ENCODE data around the gene CDC20. TPM values are rescaled to one million over a fixed set of nuclear protein-coding genes. Genes with fewer than 3 reads are reported as not detected.

The CDC20 gene
- total and polyA plus RNA-seq, 2 donors (not counting 1 experiment from before 2014, with no cell fraction given), result 16.7 to 24.1 TPM

DNA sequence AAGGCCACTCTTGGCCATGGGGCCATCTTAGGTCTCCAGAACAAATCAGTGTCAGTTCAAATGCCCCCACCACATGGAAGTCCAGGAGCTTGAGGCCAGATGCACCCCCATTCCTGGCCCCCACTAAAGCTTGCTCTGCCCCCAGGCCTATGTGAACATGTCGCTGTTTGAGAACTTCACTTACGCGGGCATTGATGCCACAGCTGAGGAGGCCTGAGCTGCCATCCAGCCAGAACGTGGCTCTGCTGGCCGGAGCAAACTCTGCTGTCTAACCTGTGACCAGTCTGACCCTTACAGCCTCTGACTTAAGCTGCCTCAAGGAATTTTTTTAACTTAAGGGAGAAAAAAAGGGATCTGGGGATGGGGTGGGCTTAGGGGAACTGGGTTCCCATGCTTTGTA is 36.3 kb upstream of the CDC20 start:
- Histone ChIP-seq H3K79me2 (ENCODE audit: control insufficient read depth, insufficient read depth, low read length) (no peaks in the 10 kb centered on the region), H3K36me3 (ENCODE audit: control insufficient read depth, insufficient read depth, low read length) (no peaks in the 10 kb centered on the region), H3K27me3 (ENCODE audit: control insufficient read depth, insufficient read depth, low read length) (no peaks in the 10 kb centered on the region), H3K4me3 (replicated peaks in 1 of 4; ENCODE audit: control extremely low read depth in 1 of 4, insufficient read depth in 1 of 4, low read depth in 3 of 4, low read length in 4 of 4) (no peak overlapping the region), H3K9me3 (ENCODE audit: control insufficient read depth, insufficient read depth, low read depth, low read length) (no peaks in the 10 kb centered on the region), H3K4me1 (ENCODE audit: control insufficient read depth, extremely low read depth, insufficient read depth, low read length) (no peaks in the 10 kb centered on the region), H2AFZ (ENCODE audit: low read length) (no peak overlapping the region), H4K20me1 (ENCODE audit: control insufficient read depth, extremely low read depth, insufficient read depth, low read length) (no peaks in the 10 kb centered on the region), H3K4me2 (ENCODE audit: extremely low read depth, insufficient read depth, low read length) (no peak overlapping the region), H3K9ac (ENCODE audit: insufficient read depth, low read length) (no peak overlapping the region), H3K27ac (ENCODE audit: insufficient read depth, low read length) (no peak overlapping the region)
- DNase-seq (ENCODE audit: low read depth in 2 of 2), result no peak
- TF ChIP-seq, protein P1, sequence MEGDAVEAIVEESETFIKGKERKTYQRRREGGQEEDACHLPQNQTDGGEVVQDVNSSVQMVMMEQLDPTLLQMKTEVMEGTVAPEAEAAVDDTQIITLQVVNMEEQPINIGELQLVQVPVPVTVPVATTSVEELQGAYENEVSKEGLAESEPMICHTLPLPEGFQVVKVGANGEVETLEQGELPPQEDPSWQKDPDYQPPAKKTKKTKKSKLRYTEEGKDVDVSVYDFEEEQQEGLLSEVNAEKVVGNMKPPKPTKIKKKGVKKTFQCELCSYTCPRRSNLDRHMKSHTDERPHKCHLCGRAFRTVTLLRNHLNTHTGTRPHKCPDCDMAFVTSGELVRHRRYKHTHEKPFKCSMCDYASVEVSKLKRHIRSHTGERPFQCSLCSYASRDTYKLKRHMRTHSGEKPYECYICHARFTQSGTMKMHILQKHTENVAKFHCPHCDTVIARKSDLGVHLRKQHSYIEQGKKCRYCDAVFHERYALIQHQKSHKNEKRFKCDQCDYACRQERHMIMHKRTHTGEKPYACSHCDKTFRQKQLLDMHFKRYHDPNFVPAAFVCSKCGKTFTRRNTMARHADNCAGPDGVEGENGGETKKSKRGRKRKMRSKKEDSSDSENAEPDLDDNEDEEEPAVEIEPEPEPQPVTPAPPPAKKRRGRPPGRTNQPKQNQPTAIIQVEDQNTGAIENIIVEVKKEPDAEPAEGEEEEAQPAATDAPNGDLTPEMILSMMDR (conservative IDR thresholded peaks at IDR 0.05 in 1 of 2, IDR thresholded peaks at IDR 0.05 in 1 of 2; ENCODE audit: low read depth in 1 of 2, low read length in 2 of 2), result no peak
- TF ChIP-seq EZH2 (IDR thresholded peaks at IDR 0.05; ENCODE audit: low read length, missing control alignments), result no peak

DNA sequence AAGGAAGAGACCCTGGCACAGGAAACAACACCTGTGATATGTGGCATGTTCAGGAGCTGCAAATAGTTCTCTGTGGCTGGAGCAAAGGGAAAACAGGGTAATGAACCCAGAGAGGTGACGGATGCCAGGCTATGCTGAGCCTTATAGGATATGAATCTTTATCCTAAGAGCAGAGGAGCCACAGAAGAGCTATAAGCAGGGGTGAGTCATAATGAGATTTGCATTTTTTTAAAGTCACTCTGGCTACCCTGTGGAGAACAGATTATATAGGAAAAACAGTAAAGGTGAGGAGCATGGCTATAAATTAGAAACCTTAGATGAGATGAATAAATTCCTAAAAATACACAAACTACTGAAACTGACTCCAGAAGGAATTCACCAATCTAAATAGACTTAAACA is 34.0 kb upstream of the CDC20 start:
- no peaks in the 10 kb centered on the region for H3K4me1 ChIP-seq (ENCODE audit: control insufficient read depth, extremely low read depth, insufficient read depth, low read length)
- H4K20me1 ChIP-seq (ENCODE audit: control insufficient read depth, extremely low read depth, insufficient read depth, low read length), result no peaks in the 10 kb centered on the region
- no peak overlapping the region for H3K27ac ChIP-seq (ENCODE audit: insufficient read depth, low read length)
- no peaks in the 10 kb centered on the region for H3K79me2 ChIP-seq (ENCODE audit: control insufficient read depth, insufficient read depth, low read length)
- no peak overlapping the region for H3K4me2 ChIP-seq (ENCODE audit: extremely low read depth, insufficient read depth, low read length)
- H3K36me3 ChIP-seq (ENCODE audit: control insufficient read depth, insufficient read depth, low read length), result no peaks in the 10 kb centered on the region
- H3K9me3 ChIP-seq (ENCODE audit: control insufficient read depth, insufficient read depth, low read depth, low read length), result no peaks in the 10 kb centered on the region
- no peak overlapping the region for H3K4me3 ChIP-seq (replicated peaks in 1 of 4; ENCODE audit: control extremely low read depth in 1 of 4, insufficient read depth in 1 of 4, low read depth in 3 of 4, low read length in 4 of 4)
- TF ChIP-seq, protein P1 (conservative IDR thresholded peaks at IDR 0.05 in 1 of 2, IDR thresholded peaks at IDR 0.05 in 1 of 2; ENCODE audit: low read depth in 1 of 2, low read length in 2 of 2), result no peak
- no peak for TF ChIP-seq EZH2 (IDR thresholded peaks at IDR 0.05; ENCODE audit: low read length, missing control alignments)
- H3K27me3 ChIP-seq (ENCODE audit: control insufficient read depth, insufficient read depth, low read length), result no peaks in the 10 kb centered on the region
- no peak overlapping the region for H2AFZ ChIP-seq (ENCODE audit: low read length)
- no peak overlapping the region for H3K9ac ChIP-seq (ENCODE audit: insufficient read depth, low read length)
- DNase-seq (ENCODE audit: low read depth in 2 of 2), result no peak

DNA sequence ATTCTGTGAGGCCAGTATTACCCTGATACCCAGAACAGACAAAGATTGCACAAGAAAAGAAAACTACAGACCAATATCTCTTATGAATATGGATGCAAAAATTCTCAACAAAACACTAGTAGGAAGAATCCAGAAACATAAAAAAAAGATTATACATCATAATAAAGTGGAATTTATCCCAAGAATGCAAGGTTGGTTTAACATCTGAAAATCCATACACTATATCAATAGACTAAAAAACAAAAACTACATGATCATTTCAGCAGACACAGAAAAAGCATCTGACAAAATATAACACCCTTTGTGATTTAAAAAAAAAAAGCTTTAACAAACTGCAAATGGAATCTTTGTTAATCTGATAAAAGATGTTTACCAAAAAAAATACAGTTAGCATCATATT is 33.4 kb upstream of the CDC20 start:
- Histone ChIP-seq H3K79me2 (ENCODE audit: control insufficient read depth, insufficient read depth, low read length) (no peaks in the 10 kb centered on the region), H2AFZ (ENCODE audit: low read length) (no peak overlapping the region), H3K36me3 (ENCODE audit: control insufficient read depth, insufficient read depth, low read length) (no peaks in the 10 kb centered on the region), H3K9ac (ENCODE audit: insufficient read depth, low read length) (no peak overlapping the region), H3K27ac (ENCODE audit: insufficient read depth, low read length) (no peak overlapping the region), H3K27me3 (ENCODE audit: control insufficient read depth, insufficient read depth, low read length) (no peaks in the 10 kb centered on the region), H3K4me1 (ENCODE audit: control insufficient read depth, extremely low read depth, insufficient read depth, low read length) (no peaks in the 10 kb centered on the region), H3K9me3 (ENCODE audit: control insufficient read depth, insufficient read depth, low read depth, low read length) (no peaks in the 10 kb centered on the region), H3K4me3 (replicated peaks in 1 of 4; ENCODE audit: control extremely low read depth in 1 of 4, insufficient read depth in 1 of 4, low read depth in 3 of 4, low read length in 4 of 4) (no peak overlapping the region), H3K4me2 (ENCODE audit: extremely low read depth, insufficient read depth, low read length) (no peak overlapping the region), H4K20me1 (ENCODE audit: control insufficient read depth, extremely low read depth, insufficient read depth, low read length) (no peaks in the 10 kb centered on the region)
- DNase-seq (ENCODE audit: low read depth in 2 of 2), result no peak
- no peak for TF ChIP-seq EZH2 (IDR thresholded peaks at IDR 0.05; ENCODE audit: low read length, missing control alignments)
- TF ChIP-seq, protein P1 (conservative IDR thresholded peaks at IDR 0.05 in 1 of 2, IDR thresholded peaks at IDR 0.05 in 1 of 2; ENCODE audit: low read depth in 1 of 2, low read length in 2 of 2), result no peak

All from fibroblast of lung (primary cell).